BE2C (cell line): ENCODE data around the gene SPATA25.

Experiments
- DNase-seq: peaks from one replicate; pipeline ENCODE4 v3.0.0-alpha.2; 2020
- H3K27me3 ChIP-seq: fragments of 250-450 bp; sonication (Bioruptor Pico); 2 replicates; pipeline ENCODE4 v1.5.1; 2020; ENCODE audit warnings: mild to moderate bottlenecking
- H3K36me3 ChIP-seq: fragments of 250-450 bp; sonication (Bioruptor Pico); 2 replicates; pipeline ENCODE4 v1.5.1; 2020; ENCODE audit warnings: mild to moderate bottlenecking
- H3K4me1 ChIP-seq: fragments of 250-450 bp; sonication (Bioruptor Pico); 2 replicates; pipeline ENCODE4 v1.5.1; 2020
- H3K4me3 ChIP-seq: 2 replicates; pipeline ENCODE4 v1.5.1; 2011; ENCODE audit warnings: low read depth, low read length
- H3K9me3 ChIP-seq: fragments of 250-450 bp; sonication (Bioruptor Pico); 2 replicates; pipeline ENCODE4 v1.5.1; 2020
- TF ChIP-seq, protein P1 (sequence below): IDR thresholded peaks from 2 replicates; pipeline ENCODE4 v1.5.1; 2012; ENCODE audit warnings: mild to moderate bottlenecking, low read depth, low read length

The SPATA25 gene

DNA sequence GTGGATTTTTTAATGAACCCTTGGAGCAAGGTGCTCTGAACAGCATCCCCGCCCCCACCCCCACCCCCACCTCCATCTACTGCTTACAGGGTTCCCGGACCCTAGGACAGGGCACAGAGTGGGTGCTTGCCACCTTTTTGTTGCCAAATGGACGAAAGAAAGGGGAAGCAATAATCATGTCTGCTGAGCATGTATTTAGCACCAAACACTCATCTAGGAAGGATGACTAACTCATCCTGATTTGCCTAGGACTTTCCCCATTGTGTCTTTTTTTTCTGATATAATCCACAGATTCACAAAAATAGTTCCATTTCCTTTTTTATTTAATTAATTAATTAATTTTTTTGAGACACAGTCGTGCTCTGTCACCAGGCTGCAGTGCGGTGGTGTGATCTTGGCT is 25.7 kb upstream of the SPATA25 start:
- no peak for DNase-seq
- peaks cover 10% of the 10 kb centered on the region for H3K36me3 ChIP-seq
- TF ChIP-seq, protein P1, sequence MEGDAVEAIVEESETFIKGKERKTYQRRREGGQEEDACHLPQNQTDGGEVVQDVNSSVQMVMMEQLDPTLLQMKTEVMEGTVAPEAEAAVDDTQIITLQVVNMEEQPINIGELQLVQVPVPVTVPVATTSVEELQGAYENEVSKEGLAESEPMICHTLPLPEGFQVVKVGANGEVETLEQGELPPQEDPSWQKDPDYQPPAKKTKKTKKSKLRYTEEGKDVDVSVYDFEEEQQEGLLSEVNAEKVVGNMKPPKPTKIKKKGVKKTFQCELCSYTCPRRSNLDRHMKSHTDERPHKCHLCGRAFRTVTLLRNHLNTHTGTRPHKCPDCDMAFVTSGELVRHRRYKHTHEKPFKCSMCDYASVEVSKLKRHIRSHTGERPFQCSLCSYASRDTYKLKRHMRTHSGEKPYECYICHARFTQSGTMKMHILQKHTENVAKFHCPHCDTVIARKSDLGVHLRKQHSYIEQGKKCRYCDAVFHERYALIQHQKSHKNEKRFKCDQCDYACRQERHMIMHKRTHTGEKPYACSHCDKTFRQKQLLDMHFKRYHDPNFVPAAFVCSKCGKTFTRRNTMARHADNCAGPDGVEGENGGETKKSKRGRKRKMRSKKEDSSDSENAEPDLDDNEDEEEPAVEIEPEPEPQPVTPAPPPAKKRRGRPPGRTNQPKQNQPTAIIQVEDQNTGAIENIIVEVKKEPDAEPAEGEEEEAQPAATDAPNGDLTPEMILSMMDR, result no peak
- H3K27me3 ChIP-seq, result no peaks in the 10 kb centered on the region
- no peak overlapping the region for H3K4me3 ChIP-seq
- no peaks in the 10 kb centered on the region for H3K4me1 ChIP-seq
- H3K9me3 ChIP-seq, result no peaks in the 10 kb centered on the region

DNA sequence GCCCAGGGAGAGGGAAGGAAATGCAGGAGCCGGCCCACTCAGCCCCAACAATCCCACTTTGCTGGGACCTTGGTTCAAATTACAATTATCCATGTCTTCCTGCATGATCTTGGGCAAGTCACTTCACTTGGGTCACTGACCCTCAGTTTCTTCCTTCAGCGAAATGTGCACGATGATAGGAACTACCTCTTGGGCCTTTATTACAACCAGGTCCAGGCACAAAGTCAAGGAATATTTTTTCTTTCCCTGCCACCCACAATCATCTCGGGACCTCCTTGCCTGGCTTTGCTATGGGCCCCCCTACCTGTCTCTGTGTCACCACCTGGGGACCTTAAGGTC is 24.9 kb upstream of the SPATA25 start:
- TF ChIP-seq, protein P1, result no peak
- Histone ChIP-seq H3K4me3 (peak overlapping the region; percentile 69), H3K4me1 (no peaks in the 10 kb centered on the region), H3K9me3 (no peaks in the 10 kb centered on the region), H3K27me3 (no peaks in the 10 kb centered on the region), H3K36me3 (peaks cover 10% of the 10 kb centered on the region)
- DNase-seq, result no peak

DNA sequence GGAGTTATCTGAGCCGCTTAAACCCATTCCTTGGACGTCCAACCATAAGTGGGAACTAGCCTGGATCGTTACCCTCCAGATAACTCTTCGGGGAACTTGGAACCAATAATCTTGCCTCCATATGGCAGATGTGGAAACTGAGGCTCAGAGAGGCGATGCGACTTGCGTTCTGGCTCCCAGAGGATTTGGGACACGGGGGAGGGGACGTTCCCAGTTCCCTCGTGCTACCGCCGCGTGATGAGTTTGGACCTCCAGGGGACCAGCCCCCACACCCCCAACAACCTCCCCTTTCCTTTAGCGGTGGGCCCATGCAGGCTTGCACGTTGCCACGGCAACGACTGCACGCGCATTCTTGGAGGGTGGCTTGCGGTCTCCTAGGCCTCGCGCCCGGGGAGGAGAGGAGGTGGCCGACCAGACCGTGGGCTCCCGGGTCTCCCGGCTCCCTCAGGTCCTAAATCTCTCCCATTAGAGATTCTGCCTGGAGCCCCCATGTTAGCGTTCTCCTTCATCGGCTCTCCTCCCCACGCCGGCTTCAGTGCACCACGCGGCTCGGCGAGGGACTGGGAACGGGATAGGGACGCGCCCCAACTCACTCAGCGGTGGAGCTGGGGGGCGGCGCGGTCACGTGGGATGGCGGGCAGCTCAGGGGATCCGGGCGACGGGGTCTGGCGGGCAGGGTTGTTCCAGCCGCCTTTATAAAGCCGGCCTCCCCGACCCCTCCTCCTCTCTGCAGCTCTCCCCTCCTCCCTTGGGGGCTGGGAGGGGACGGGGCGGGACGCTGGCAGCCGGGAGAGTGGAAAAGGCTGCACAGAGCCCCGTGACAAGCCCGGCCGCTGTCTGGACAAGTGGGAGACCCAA is 24.3 kb upstream of the SPATA25 start, which contains the start of gene PLTP:
Gene PLTP, minus strand, starts transcription at position 670 of the 858 bp plus-strand sequence. CDS start 703 bp downstream, outside the sequence.
- TF ChIP-seq, protein P1, result no peak
- Histone ChIP-seq H3K27me3 (no peaks in the 10 kb centered on the region), H3K9me3 (no peaks in the 10 kb centered on the region), H3K36me3 (peaks cover 10% of the 10 kb centered on the region), H3K4me3 (peak within 1 kb of the TSS; percentile 69), H3K4me1 (no peaks in the 10 kb centered on the region)
- peak; percentile 87 for DNase-seq

DNA sequence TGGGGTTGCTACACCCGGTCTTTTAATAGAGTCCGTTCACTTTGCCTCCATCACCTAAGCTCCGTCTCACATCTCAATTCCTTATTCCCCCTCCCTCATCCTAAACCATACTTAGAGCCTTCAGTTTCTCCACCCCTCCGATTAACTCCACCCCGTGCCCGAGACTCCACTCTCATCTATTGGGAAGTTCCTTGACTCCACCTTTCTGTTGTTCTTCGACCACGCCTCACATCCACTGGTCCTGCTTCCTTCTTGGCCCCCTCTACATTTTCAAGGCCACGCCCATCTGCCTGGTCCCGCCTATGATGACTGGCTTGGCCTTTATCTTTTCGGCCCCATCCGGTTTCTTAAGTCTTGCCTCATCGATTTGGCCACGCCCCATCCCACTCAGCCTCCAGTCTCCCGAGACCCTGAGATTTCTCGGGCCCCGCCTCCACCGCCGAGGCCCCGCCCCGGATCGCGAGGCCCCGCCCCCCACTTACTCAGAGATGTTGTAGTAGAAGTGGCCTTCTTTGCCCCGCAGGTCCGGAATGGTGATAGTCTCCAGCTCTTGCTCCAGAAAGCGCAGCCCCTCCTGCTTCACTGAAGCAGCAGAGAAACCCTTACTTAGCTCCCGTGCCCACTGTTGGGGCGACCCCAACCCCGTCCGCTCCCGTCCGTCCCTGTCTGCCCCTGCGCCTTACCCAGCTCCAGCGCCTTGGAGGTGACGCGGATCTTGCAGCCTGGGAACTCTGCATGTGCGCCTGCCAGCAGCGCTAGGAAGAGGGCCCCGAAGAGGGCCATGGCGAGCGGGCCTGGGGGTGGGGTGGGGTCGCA is 23.5 kb upstream of the SPATA25 start:
- H3K9me3 ChIP-seq, result no peaks in the 10 kb centered on the region
- H3K4me3 ChIP-seq, result peak overlapping the region; percentile 69
- no peaks in the 10 kb centered on the region for H3K4me1 ChIP-seq
- no peaks in the 10 kb centered on the region for H3K27me3 ChIP-seq
- H3K36me3 ChIP-seq, result peaks cover 10% of the 10 kb centered on the region
- DNase-seq, result peak; percentile 99
- TF ChIP-seq, protein P1, result no peak

GRCh38 chr20:45909817-45910669 is 22.6 kb upstream of the SPATA25 start:
- TF ChIP-seq, protein P1, result no peak
- DNase-seq, result no peak

More at GRCh38 chr20:45909817-45910669, 22.6 kb upstream of the SPATA25 start:
- H3K36me3 ChIP-seq, result peaks cover 10% of the 10 kb centered on the region
- no peaks in the 10 kb centered on the region for H3K27me3 ChIP-seq
- no peaks in the 10 kb centered on the region for H3K4me1 ChIP-seq
- peak overlapping the region; percentile 17 for H3K4me3 ChIP-seq
- H3K9me3 ChIP-seq, result no peaks in the 10 kb centered on the region
